GM10266 (cell line): ENCODE data around the gene ENTPD2.

Source experiments
- DNase-seq: peaks from one replicate; pipeline ENCODE4 v3.0.0; 2012; ENCODE audit errors: extremely low spot score
- CTCF ChIP-seq: IDR thresholded peaks from 2 replicates; pipeline ENCODE4 v1.5.1; 2012; ENCODE audit warnings: mild to moderate bottlenecking, low read depth; ENCODE audit not compliant: control insufficient read depth, insufficient read depth; ENCODE audit errors: missing control alignments

The ENTPD2 gene

GRCh38 chr9:137089232-137089947, 35.5 kb upstream of the ENTPD2 start:
- no peak for DNase-seq

GRCh38 chr9:137088121-137088520, 34.3 kb upstream of the ENTPD2 start:
- DNase-seq, result no peak

More at GRCh38 chr9:137089232-137089947, 35.5 kb upstream of the ENTPD2 start:
- TF ChIP-seq CTCF, result no peak

GRCh38 chr9:137087409-137087925, 33.6 kb upstream of the ENTPD2 start:
- TF ChIP-seq CTCF, result no peak
- peak; percentile 38 for DNase-seq

More at GRCh38 chr9:137088121-137088520, 34.3 kb upstream of the ENTPD2 start:
- TF ChIP-seq CTCF, result no peak

GRCh38 chr9:137086531-137087408, 32.9 kb upstream of the ENTPD2 start, which contains the start of gene MAN1B1:
MAN1B1 (plus strand) TSS chr9:137086985; CDS start chr9:137087000, 15 bp downstream.
- TF ChIP-seq CTCF, result no peak
- peak; percentile 99 for DNase-seq

GRCh38 chr9:137085920-137086530, 32.2 kb upstream of the ENTPD2 start:
- DNase-seq, result no peak
- TF ChIP-seq CTCF, result no peak

GRCh38 chr9:137084526-137084925, 30.7 kb upstream of the ENTPD2 start:
- TF ChIP-seq CTCF, result no peak
- DNase-seq, result no peak
